ENCODE measurements around the gene UBAC1.
"Not testable (repeated sequence)": the region's sequence is repeated elsewhere in the genome, so short reads cannot be mapped to it uniquely, and the experiment has no call there.

Gene UBAC1

DNA sequence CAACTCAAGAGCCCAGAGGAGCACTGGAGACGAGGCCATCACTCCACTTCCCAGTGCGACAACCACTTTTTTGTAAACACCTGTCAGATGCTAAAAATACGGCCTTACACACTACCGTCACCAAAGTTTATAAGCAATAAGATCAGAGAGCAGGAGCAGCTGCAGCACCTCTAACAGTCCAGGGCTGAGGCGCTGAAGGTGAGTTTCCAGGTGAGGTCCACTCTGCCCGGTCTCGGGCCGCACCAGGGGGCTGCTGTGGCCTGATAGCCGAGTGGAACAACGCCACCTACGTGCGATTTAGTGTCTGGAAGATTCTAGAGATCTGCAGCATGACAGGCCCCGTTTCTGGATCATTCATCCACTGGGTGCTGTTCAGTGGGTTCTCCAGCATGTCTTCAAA, 28.1 kb downstream of the UBAC1 start:
- DNase-seq = no peak

GRCh38 chr9:135932656-135933055, 28.5 kb downstream of the UBAC1 start:
- no peak for DNase-seq

- no peak for DNase-seq
These were observed 29.8 kb downstream of the UBAC1 start for GRCh38 chr9:135931349-135931820.

GRCh38 chr9:135930446-135931345, 30.5 kb downstream of the UBAC1 start:
- DNase-seq = no peak

DNA sequence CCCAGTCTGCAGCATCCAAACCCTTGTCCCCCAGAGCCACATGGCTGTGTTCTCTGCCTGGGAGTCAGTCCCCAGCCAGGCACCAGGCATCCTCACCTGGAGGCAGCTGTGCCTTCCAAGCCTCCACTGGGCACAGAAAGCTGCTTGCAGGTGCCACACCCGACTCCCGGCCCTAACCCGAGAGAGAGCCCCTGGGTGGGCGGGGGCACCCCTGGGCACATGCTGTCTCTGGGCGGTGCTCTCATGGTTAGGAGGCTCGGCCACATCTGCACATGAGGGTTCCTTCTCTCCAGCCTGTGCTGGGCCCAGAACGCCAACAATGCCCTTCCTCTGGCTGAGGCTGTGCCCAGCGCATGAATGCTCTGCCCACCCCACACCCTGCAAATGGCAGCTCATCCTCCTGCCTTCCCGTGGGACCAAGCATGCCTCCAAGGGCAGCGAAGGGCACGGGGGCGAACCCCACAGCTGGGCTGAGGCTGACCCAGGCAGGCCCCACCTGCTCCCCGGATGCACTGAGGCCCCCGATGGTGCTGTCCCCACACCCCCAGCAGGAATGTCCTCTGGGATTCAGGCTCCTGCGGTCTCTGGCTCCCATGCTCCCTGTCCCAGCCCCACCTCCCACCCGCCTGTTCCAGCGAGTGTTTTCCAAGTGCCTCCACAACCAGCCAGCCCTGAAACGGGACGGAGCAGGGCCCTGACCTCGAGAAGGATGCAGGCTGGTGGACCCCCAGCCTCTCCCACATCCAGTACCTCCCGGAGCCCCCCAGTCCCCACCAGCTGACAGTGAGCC, 31.3 kb downstream of the UBAC1 start:
- no peak for DNase-seq

- no peak for DNase-seq
These were observed 32.2 kb downstream of the UBAC1 start for GRCh38 chr9:135928731-135929655.

GRCh38 chr9:135928074-135928730, 33.0 kb downstream of the UBAC1 start:
- DNase-seq = no peak

DNA sequence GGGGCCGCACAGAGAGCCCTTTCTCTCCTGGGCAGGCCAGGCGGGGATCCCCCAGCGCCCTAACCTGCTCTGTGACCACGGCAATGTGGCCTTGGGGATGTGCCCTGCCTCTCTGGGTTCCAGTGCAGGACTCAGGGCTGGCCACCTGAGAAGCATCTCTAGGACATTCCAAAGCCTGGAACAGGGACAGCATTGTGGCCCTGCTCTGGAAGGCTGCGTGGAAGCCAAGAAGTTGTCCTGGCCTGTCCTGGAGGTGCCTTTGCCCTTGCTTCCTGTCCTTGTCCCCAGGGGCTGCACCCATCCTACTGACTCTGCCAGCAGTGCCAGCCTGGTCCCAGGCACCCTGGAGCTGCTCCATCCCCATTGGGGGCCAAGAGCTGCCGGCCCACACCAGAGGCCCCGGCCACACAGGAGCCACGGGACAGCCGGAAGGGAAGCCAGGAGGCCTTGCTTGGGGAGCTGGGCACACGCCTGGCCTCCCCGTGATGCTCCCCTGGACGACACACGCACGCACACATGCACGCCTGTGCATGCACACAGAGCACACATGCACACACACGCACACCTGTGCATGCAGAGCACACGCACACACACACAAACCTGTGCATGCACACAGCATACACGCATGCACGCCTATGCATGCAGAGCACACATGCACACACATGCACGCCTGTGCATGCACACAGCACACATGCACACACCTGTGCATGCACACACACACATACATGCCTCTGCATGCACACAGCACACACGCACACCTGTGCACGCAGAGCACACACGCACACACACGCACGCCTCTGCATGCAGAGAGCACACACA, 33.8 kb downstream of the UBAC1 start:
- no peak for DNase-seq

DNA sequence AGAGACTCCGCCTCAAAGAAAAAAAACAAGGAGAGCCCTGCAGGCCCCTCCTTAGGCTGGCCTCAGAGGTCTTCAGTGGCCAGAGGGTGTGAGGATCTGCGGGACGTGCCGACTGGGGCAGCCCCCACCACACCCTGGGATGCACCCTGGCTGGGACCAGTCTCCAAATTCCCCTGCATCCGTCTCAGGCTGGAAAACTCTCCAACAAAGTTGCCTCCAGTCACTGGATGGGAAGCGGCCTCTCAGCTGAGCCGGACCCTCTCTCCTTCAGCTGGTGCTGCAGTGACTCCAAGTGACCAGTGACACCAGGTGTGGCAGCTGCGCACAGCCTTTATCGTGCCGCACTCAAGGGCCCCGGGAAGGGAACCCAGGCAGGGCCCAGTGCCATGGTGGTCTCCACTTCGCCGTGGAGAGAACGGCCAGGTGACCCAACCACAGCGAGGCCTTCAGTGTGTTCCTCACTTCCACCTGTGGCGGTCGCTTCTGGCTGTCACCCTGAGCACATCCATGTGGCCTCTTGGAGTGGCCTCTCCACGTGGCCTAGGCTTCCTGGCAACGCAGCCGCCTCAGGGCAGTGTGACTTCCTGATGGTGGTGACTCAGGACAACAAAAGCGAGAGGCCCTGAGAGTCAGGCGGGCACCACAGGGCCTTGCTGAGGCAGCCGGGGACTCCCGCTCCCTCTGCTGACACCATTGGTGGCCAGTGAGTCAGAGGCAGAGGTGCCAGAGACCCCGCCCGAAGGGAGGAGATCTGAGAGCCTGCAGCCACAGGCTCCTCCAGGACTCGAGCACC, 34.6 kb downstream of the UBAC1 start:
- no peak for DNase-seq

DNA sequence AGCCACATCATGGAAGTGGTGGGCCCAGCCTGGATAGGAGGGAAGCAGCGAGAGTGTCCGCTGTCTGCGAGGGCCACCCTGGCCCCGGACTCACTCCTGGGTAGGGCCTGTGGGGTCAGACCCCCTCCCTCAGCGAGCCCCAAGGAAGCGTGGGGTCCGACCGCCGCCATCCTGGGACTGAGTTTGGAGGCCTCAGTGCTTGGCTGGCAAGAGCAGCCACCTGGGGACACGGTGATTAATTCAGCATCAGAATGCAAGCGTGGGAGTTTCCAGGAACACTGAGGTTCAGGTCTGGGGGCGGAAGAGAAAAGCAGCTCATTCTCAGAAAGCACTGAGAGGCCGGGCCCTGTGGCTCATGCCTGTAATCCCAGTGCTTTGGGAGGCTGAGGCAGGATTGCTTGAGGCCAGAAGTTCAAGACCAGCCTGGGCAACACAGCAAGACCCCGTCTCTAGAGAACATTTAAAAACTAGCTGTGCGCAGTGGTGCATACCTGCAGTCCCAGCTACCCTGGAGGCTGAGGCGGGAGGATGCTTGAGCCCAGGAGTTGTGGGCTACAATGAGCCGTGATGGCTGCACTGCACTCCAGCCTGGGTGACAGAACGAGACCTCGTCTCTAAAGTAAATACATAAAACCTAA, 35.6 kb downstream of the UBAC1 start:
- DNase-seq = no peak

GRCh38 chr9:135924628-135925338, 36.4 kb downstream of the UBAC1 start:
- no peak for DNase-seq

GRCh38 chr9:135923508-135923907, 37.7 kb downstream of the UBAC1 start:
- DNase-seq = no peak

DNA sequence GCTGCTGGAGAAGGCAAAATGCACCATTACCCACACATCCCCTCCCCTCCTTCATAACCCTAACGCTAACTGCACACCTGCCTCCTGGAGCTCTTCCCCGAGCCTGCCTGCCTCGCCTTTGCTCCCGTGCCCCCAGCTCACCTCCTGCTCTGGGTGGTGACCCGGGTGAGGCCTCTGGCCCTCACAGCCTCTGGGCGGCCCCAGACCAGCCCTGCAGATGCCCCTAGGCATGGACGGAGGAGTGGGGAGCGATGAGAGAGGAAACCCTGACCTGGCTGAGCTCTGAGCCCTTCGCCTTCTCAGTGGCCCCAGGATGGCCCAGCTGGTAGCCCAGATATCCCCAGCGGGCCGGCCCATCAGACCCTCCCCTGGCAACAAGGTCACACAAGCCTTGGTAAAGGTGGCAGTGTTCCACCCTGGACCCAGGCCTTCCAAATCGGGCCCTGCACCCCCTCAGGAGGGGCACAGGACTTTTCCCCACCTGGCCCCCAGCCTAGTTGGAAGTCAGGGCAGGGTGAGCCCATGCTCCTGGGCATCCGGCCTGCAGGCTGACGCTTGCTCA, 39.3 kb downstream of the UBAC1 start:
- no peak for DNase-seq

- no peak for DNase-seq
These were observed 40.1 kb downstream of the UBAC1 start for GRCh38 chr9:135920973-135921585.

- no peak for DNase-seq
These were observed 40.8 kb downstream of the UBAC1 start for GRCh38 chr9:135920256-135920930.

DNA sequence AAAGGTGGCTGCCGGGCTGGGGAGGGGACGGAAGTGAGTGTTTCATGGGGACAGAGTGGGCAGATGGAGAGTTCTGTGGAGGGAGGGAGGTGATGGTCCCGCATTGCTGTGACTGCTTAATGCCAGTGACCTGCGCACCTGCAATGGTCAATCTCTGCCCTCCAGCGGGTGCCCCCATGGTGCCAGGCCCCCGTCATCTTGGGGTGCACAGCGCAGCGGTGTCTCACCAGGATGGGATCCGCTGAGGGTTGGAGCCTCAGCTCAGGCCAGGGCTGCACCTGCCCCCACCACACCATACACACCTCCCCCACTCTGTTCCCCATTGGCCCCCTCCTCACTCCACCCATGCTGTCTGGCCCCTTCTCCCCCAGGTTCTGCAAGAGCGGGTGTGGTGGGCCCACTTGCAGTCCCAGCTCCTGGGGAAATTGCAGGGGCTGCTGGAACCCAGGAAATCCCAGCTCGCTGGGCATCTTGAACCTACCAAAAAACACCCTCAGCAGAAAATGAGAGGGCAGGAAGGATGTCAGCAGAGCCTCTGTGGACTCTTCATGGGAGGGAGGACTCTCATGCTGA, 41.8 kb downstream of the UBAC1 start:
- no peak for DNase-seq

DNA sequence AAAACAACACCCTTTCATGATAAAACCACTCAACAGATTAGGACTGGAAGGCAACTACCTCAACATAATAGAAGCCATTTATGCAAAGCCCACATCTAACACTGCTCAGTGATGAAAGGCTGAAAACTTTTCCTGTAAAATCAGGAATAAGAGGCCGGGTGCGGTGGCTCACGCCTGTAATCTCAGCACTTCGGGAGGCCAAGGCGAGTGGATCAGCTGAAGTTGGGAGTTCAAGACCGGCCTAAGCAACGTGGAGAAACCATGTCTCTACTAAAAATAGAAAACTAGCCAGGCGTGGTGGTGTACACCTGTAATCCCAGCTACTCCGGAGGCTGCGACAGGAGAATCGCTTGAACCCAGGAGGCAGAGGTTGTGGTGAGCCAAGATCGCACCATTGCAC, 44.9 kb downstream of the UBAC1 start:
- not testable (repeated sequence) for DNase-seq

- DNase-seq = no peak
These were observed 46.3 kb downstream of the UBAC1 start for GRCh38 chr9:135914921-135915320.
